Cardiac fibroblast (primary cell): ENCODE results near the gene SART1.

Experiments
- DNase-seq, 2 donors: peaks; one replicate each; pipeline versions ENCODE4 v3.0.0 to v3.0.0-alpha.2; 2010; ENCODE audit warnings: low read depth in 2 of 2
- H3K4me3 ChIP-seq, 2 donors: replicated peaks in 1 of 2; 1 replicate in 1 of 2; 2 replicates in 1 of 2; pipeline ENCODE4 v1.5.1; 2011; ENCODE audit warnings: low read depth in 2 of 2, low read length in 2 of 2, mild to moderate bottlenecking in 2 of 2, moderate library complexity in 1 of 2
- CTCF ChIP-seq: IDR thresholded peaks from one replicate; pipeline ENCODE4 v1.5.1; 2011; ENCODE audit warnings: low read depth, mild to moderate bottlenecking, low read length, inconsistent platforms

SART1 gene

GRCh38 chr11:65997286-65997685 is 35.8 kb downstream of the SART1 start:
- peak in 1 of 2 donors; percentile 15 for DNase-seq
- TF ChIP-seq CTCF: no peak
- no peak overlapping the region for H3K4me3 ChIP-seq

- DNase-seq: peak; percentile 99 to 100
- peak within 1 kb of the TSS; percentile 67 to 91 for H3K4me3 ChIP-seq
- TF ChIP-seq CTCF: no peak
Measured at GRCh38 chr11:66001942-66002647, 40.6 kb downstream of the SART1 start, which contains the start of the genes BANF1 and EIF1AD. Gene BANF1, plus strand, starts transcription at chr11:66002503. Its CDS starts 748 bp downstream, at chr11:66003251. Gene EIF1AD, minus strand, starts transcription at chr11:66002157. Its CDS starts 1,768 bp downstream, at chr11:66000389.

GRCh38 chr11:66002648-66003225 is 41.2 kb downstream of the SART1 start:
- H3K4me3 ChIP-seq: peak overlapping the region; percentile 67 to 91
- TF ChIP-seq CTCF: peak; percentile 21
- peak; percentile 45 to 46 for DNase-seq

- no peak for DNase-seq
- peak overlapping the region; percentile 67 to 91 for H3K4me3 ChIP-seq
- no peak for TF ChIP-seq CTCF
Measured at GRCh38 chr11:66003291-66003690, 41.8 kb downstream of the SART1 start.

- H3K4me3 ChIP-seq: no peak overlapping the region
Measured at GRCh38 chr11:66004186-66004585, 42.7 kb downstream of the SART1 start.

More at GRCh38 chr11:66004186-66004585, 42.7 kb downstream of the SART1 start:
- no peak for TF ChIP-seq CTCF
- no peak for DNase-seq
